Measurements from ENCODE around the gene HTT.
"Not testable (repeated sequence)": the region's sequence is repeated elsewhere in the genome, so short reads cannot be mapped to it uniquely, and the experiment has no call there.

The HTT gene

DNA sequence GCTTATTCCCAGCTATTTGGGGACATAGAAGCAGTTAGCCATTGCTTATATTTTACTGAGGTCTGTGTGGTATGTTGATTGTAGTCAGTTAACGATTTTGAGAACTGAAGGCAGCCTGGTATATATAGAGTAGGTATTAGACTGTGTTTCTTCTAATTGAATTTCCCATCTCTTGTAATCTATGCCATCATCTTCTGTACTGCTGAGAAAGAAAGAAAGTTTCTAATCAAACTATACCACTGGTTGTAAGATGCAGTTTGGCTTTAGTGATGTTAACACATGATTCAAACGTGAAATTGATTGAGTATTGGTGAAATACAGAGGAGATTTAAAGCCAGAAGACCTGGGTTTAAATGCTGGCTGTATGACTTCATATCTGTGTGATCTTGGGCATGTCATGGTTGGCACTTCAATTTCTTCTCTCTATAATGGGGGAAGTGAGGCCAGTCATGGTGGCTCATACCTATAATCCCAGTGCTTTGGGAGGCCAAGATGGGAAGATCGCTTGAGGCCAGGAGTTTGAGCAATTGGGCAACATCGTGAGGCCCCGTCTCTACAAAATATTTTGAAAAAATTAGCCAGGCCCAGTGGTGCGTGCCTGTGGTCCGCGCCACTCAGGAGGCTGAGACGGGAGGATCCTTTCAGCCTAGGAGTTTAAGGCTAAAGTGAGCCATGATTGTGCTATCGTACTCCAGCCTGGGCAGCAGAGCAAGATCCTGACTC lies 11.6 kb downstream of the HTT start:
- no peak for DNase-seq

GRCh38 chr4:3087115-3087797 lies 12.8 kb downstream of the HTT start:
- DNase-seq = no peak

DNA sequence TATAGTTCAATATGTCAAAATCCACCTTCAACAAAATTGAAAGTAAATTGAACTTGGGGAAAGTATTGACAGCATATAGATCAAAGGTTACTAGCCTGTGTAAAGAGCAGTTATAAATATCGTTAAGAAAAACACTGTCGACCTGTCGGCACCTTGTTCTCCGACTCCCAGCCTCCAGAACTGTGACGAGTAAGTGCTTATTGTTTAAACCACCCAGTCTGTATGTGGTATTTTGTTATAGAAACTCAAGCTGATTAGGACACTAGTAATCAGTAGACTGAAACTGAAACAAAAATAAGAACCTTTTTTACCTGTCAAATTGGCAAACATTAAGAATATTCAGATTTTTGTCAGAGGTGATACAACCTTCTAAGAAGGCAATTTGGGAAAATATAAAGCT lies 17.0 kb downstream of the HTT start:
- no peak for DNase-seq

DNA sequence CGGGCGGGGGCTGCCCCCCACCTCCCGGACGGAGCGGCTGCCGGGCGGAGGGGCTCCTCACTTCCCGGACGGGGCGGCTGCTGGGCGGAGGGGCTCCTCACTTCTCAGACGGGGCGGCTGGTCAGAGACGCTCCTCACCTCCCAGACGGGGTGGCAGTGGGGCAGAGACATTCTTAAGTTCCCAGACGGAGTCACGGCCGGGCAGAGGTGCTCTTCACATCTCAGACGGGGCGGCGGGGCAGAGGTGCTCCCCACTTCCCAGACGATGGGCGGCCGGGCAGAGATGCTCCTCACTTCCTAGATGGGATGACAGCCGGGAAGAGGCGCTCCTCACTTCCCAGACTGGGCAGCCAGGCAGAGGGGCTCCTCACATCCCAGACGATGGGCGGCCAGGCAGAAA lies 20.2 kb downstream of the HTT start:
- not testable (repeated sequence) for DNase-seq

DNA sequence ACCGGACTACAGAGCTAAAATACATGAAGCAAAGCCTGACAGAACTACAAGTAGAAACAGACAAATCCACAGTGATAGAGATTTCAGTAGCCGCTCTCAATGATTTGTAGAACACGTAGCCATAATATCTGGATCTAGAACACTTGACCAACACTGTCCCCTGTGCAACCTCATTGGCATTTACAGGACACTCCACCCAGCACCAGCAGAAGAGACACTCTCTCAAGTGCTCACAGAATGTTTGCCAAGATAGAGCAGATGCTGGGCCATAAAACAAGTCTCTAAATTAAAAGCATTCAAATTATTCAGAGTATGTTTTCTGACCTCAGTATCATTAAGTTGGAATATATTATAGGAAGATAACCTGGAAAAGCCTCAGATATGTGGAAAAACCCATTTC lies 21.7 kb downstream of the HTT start:
- no peak for DNase-seq

GRCh38 chr4:3098346-3098745 lies 23.9 kb downstream of the HTT start:
- DNase-seq = no peak

GRCh38 chr4:3106339-3107186 lies 32.1 kb downstream of the HTT start:
- DNase-seq = peak; percentile 94

DNA sequence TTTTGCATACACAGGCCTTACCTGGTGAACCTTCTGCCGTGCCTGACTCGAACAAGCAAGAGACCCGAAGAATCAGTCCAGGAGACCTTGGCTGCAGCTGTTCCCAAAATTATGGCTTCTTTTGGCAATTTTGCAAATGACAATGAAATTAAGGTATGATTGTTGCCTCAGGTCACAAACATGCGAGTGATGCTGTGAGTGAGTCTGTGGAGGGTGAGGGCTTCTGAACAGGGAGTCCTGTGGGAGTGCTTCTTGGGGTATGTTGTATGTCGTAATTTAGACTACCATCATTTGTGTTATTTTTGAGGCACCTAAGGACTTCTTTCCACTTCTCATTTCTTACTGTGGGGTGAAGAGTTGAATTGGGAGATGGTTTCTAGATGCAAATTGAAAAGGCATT lies 32.8 kb downstream of the HTT start:
- no peak for DNase-seq

GRCh38 chr4:3107691-3108121 lies 33.2 kb downstream of the HTT start:
- DNase-seq = no peak

GRCh38 chr4:3108211-3108610 lies 33.7 kb downstream of the HTT start:
- no peak for DNase-seq

DNA sequence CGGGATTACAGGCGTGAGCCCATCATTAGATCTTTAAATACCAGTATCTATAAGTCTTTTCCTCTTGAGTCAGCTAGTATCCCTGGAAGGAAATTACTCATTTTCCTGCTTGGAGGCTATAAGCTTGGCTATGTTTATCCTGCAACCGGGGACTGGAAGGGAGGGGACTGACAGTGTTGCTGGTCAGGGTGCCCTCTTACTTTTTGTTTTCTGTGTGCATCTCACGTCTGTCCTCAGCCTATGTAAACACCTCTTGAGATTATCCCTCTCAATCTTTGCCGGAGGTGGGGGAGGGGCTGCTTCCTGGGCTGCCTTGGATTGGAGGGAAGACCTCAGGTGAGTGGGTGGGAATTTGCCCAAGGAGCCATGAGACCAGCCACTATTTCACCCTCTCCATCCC lies 37.0 kb downstream of the HTT start:
- DNase-seq = no peak

DNA sequence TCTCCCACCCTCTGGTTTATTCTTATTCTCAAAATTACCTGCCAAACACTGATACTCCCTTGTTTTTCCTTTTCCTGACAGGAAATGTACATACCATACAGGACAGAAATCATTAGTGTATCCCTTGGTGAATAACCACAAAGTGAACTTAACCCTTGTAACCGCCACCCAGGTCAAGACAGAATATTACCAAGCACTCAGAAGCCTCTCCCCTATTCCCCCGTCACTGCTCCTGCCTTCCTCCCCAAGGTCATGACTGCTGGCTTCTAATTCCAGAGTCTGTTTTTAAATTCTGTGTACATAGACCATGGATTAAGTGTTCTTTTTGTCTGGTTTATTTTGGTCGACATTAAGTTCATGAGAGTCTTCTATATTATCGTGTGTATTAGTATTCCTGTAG lies 37.7 kb downstream of the HTT start:
- no peak for DNase-seq

DNA sequence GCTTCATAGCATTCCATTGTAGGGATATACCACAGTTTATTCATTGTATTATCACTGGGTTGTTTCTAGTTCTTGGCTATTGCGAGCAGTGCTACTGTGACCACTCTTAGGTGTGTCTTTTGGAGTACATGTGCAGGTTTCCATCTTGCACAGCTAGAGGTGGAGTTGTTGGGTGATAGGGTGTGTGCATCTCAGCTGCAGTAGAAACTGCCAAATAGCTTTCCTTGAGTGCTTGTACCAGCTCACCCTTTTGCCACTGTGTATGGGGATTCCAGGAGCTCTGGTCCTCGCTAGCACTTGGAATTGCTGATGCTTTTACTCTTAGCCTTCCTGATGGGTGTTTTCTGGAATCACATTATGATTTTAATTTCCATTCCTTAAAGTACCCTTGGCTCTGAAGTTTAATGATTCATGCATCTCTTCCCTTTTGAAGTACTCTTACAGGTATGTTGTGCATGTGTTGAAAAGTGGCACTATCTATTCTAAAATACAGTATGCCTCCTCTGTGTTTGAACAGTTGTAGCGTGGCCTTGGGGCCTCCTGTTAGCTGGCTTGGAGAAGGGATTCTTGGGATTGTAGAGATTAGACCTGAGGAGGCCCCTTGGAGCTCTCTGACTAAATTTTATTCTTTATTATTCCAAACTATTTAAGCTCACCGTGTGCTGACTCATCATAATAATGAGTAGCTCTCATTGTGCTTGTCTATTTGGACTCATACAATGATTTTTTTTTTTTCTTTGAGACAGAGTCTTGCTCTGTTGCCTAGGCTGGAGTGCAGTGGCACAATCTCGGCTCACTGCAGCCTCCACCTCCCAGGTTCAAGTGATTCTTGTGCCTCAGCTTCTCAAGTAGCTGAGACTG lies 38.4 kb downstream of the HTT start:
- no peak for DNase-seq

DNA sequence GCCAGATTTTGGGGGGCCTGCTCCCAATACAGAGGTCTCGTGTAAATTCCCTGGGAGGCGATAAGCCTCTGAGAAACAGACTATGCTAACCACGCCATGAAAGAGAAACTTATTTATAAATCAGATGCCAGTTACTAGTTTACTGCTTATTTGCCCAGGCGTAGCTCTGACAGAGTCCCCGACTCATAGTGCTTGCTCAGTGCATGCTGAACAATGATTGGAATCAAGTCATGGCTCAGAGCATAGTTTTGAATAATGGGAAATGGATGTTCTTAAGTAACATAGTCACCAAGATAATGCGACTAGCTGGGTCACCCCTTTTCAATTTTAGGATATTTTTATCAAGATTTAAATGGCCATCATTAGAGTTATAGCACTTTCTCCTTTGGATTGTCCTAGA lies 39.9 kb downstream of the HTT start:
- DNase-seq = no peak

DNA sequence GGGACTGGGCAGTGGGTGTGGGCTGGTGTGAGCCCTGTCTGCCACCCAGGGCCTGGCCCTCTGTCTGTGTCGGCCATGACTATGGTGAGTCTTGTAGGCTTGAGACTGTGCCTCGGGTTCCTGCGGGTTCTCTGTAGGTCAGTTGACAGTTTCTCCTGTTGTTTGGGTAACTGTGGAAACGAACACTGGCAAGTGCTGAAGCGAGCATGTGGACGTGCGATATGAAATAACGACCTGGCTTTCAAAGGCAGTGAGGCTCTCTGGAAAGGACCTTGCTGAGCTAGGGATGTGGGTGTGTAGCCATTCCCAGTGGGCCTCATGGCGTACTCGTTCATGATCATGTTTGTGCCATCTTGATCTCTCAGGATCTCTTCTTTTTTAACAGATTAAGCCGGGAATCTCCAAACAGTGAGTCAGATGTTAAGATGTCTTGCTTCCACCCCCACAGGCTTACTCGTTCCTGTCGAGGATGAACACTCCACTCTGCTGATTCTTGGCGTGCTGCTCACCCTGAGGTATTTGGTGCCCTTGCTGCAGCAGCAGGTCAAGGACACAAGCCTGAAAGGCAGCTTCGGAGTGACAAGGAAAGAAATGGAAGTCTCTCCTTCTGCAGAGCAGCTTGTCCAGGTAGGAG lies 41.3 kb downstream of the HTT start:
- no peak for DNase-seq

GRCh38 chr4:3116955-3117354 lies 42.5 kb downstream of the HTT start:
- DNase-seq = no peak

DNA sequence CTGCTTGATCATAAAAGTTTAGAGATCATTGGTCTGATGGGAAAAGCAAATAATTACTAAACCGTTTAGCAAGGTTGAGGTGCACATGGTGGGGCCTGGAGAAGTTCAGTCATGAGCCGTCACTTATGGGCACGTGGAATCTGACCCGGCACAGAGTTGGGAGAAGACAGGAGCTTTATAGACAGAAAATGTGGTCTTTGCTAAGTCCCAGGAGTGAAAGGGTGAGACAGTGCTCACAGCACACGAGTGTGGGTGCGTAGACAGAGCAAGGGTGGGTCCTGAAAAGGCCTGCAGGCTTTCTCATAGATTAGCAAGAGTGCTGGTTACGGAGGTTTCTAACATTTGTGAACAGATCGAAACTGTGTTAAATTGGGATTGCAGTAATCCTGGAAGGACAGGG lies 43.8 kb downstream of the HTT start:
- no peak for DNase-seq

DNA sequence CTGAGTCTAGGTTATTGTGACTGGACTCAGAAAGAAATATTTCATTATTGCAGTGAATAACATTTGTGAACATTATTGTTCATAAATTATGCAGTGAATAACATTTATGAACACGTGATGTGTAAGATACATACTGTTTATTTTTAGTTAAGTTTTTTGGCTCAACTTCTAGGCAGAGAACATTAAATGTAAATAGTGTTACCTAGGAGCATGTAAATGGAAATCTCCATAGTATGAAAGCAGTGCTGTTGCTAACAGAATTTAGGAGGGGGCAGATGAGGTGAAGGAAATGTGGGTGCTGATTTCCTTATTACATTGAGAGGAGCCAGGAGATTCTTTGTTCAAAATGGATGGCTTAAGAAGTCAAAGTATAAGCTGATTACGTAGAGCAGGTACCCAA lies 45.0 kb downstream of the HTT start:
- DNase-seq = no peak

GRCh38 chr4:3121110-3121509 lies 46.6 kb downstream of the HTT start:
- no peak for DNase-seq

DNA sequence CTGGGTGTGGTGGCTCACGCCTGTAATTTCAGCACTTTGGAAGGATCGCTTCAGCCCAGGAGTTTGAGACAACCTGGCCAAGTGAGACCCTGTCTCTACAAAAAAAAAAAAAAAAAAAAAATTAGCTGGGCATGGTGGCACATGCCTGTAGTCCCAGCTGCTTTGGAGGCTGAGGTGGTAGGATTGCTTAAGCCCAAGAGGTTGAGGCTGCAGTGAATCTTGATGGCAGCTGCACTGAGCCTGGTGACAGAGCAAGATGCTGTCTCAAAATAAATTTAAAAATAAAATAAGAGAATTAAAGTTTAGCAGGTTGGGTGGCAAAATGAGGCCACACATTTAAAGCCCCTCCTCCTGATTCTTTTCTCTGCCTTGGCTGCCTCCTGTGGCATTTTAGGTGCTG lies 47.1 kb downstream of the HTT start:
- DNase-seq = no peak

GRCh38 chr4:3122081-3122563 lies 47.6 kb downstream of the HTT start:
- peak; percentile 13 for DNase-seq

DNA sequence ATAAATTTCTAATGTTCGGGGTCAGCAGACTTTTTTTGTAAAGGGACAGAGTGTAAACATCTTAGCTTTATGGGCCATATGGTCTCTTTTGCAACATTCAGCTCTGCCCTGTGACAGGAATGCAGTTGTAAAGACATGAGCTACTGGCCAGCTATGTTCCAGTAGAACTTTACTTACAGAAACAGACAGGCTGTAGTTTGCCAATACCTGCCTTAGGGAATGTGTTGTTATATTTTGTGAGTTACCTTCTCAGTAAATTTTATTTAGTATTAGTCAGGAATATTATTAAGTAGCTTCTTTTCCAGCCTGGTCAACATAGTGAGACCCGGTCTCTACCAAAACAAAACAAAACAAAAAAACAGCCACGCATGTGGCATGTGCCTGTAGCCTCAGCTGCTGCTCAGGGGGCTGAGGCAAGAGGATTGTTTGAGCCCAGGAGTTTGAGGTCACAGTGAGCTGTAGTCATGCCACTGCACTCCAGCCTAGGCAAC lies 48.7 kb downstream of the HTT start:
- no peak for DNase-seq
